WTC11 (cell line): ENCODE data around the gene MDM1.

Experiments used
- CREB1 ChIP-seq: sonication (generic); formaldehyde crosslinking; IDR thresholded peaks from 2 replicates; pipeline ENCODE4 v1.8.0; 2023; ENCODE audit warnings: mild to moderate bottlenecking, missing genetic modification reagents
- FOXK1 ChIP-seq: sonication (generic); formaldehyde crosslinking; IDR thresholded peaks from 2 replicates; pipeline ENCODE4 v1.8.0; 2022; ENCODE audit warnings: mild to moderate bottlenecking, moderate library complexity, missing genetic modification reagents
- JUN ChIP-seq: sonication (generic); formaldehyde crosslinking; IDR thresholded peaks from 2 replicates; pipeline ENCODE4 v1.8.0; 2023; ENCODE audit warnings: mild to moderate bottlenecking, missing genetic modification reagents
- NR2C2 ChIP-seq: sonication (generic); formaldehyde crosslinking; IDR thresholded peaks from 2 replicates; pipeline ENCODE4 v1.8.0; 2022; ENCODE audit warnings: mild to moderate bottlenecking, missing genetic modification reagents
- NR3C1 ChIP-seq: sonication (generic); formaldehyde crosslinking; conservative IDR thresholded peaks from 2 replicates; pipeline ENCODE4 v1.8.1; 2023; ENCODE audit warnings: low read depth, mild to moderate bottlenecking, missing genetic modification reagents
- TF ChIP-seq, protein P1 (sequence below): fragments of 200-600 bp; IDR thresholded peaks from 2 replicates; pipeline ENCODE4 v1.8.0; 2022; ENCODE audit warnings: antibody characterized with exemption
- TF ChIP-seq, protein P2 (sequence below): sonication (generic); formaldehyde crosslinking; IDR thresholded peaks from 2 replicates; pipeline ENCODE4 v1.8.0; 2022; ENCODE audit warnings: mild to moderate bottlenecking, missing genetic modification reagents
- TF ChIP-seq, protein P3 (sequence below): sonication (generic); formaldehyde crosslinking; IDR thresholded peaks from 2 replicates; pipeline ENCODE4 v1.8.1; 2022; ENCODE audit warnings: low read depth, mild to moderate bottlenecking, moderate library complexity, missing genetic modification reagents, borderline replicate concordance

DNA sequence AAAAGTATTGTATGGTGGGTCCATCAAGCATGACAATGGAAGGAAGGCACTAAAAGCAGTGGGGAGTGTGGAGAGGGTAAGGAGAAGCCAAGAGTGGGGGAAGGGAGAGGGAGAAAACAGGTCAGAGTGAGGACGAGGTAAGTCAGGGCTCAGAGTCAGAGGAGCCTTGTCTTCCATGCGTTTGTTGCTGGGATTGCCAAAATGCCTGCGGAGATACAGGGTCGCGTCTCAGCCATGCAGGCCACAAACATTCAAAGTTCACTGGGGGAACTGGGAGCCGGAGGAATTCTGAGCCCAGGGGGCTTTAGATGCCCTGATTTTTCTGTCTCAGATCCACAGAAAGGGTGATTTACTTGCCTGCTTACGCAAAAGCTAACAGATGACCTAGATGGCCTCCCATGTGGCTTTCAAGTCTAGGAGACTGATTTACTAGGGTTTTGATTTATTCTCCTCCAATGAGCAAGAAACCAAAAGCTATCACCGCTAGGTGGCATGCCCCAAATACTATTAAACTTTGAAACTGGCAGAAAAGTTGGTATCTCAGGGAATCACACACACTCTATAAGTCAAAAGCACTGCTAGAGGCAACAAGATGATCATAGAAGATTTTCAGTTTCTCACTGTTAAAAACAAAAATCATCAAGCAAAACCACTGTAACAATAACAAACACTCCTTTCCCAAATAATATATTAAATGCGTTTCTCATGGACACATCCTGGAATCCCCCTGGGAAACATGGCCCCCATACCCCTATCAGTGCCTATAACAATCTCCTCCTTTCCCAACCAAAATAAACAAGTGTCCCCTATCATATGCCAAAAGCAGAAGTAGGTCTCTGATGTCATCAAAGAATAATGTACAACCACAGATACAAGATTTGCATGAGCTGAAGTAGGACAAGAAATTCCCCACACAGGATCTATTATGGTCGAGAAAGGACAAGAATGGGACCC, 26.6 kb upstream of the MDM1 start:
- TF ChIP-seq CREB1: no peak
- no peak for TF ChIP-seq NR3C1 (CRISPR knock-in tag)
- no peak for TF ChIP-seq JUN
- TF ChIP-seq, protein P1, sequence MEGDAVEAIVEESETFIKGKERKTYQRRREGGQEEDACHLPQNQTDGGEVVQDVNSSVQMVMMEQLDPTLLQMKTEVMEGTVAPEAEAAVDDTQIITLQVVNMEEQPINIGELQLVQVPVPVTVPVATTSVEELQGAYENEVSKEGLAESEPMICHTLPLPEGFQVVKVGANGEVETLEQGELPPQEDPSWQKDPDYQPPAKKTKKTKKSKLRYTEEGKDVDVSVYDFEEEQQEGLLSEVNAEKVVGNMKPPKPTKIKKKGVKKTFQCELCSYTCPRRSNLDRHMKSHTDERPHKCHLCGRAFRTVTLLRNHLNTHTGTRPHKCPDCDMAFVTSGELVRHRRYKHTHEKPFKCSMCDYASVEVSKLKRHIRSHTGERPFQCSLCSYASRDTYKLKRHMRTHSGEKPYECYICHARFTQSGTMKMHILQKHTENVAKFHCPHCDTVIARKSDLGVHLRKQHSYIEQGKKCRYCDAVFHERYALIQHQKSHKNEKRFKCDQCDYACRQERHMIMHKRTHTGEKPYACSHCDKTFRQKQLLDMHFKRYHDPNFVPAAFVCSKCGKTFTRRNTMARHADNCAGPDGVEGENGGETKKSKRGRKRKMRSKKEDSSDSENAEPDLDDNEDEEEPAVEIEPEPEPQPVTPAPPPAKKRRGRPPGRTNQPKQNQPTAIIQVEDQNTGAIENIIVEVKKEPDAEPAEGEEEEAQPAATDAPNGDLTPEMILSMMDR: peak; percentile 50
- TF ChIP-seq NR2C2 (CRISPR knock-in tag): no peak
- TF ChIP-seq, protein P2, sequence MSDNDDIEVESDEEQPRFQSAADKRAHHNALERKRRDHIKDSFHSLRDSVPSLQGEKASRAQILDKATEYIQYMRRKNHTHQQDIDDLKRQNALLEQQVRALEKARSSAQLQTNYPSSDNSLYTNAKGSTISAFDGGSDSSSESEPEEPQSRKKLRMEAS (CRISPR knock-in tag): no peak
- TF ChIP-seq, protein P3, sequence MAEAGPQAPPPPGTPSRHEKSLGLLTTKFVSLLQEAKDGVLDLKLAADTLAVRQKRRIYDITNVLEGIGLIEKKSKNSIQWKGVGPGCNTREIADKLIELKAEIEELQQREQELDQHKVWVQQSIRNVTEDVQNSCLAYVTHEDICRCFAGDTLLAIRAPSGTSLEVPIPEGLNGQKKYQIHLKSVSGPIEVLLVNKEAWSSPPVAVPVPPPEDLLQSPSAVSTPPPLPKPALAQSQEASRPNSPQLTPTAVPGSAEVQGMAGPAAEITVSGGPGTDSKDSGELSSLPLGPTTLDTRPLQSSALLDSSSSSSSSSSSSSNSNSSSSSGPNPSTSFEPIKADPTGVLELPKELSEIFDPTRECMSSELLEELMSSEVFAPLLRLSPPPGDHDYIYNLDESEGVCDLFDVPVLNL: no peak
- no peak for TF ChIP-seq FOXK1
